CD8-positive, alpha-beta memory T cell (primary cell): ENCODE data around the gene PWP2. TPM values are rescaled to one million over a fixed set of nuclear protein-coding genes. Genes with fewer than 3 reads are reported as not detected.
"Not testable (repeated sequence)": the region's sequence is repeated elsewhere in the genome, so short reads cannot be mapped to it uniquely, and the experiment has no call there.

Experiments used
- CTCF ChIA-PET: fragments of 350-600 bp; sonication (Branson Sonifier 250); formaldehyde crosslinking; loops from one replicate; lab custom pipeline; 2021; ENCODE audit warnings: antibody characterized with exemption; lab: Charles Lee
- POLR2A ChIA-PET: fragments of 350-600 bp; sonication (Branson Sonifier 250); formaldehyde crosslinking; loops from one replicate; lab custom pipeline; 2021; ENCODE audit warnings: antibody characterized with exemption; lab: Charles Lee
- DNase-seq, 5 donors: peaks; one replicate each; pipeline versions ENCODE4 v3.0.0 to v3.0.0-alpha.2; 2020 to 2022; ENCODE audit warnings: mixed read lengths in 1 of 5
- H3K27ac ChIP-seq: one replicate; pipeline ENCODE4 v1.7.0; 2013; ENCODE audit warnings: low read depth, mild to moderate bottlenecking, low read length, moderate library complexity
- H3K27me3 ChIP-seq: 2 replicates; pipeline ENCODE4 v1.7.0; 2013; ENCODE audit warnings: low read length, mild to moderate bottlenecking; ENCODE audit not compliant: insufficient read depth, poor library complexity, severe bottlenecking
- H3K36me3 ChIP-seq: 2 replicates; pipeline ENCODE4 v1.7.0; 2013; ENCODE audit warnings: mild to moderate bottlenecking, low read length, moderate library complexity; ENCODE audit not compliant: insufficient read depth
- H3K4me1 ChIP-seq: 2 replicates; pipeline ENCODE4 v1.7.0; 2013; ENCODE audit warnings: mild to moderate bottlenecking, low read length, moderate library complexity; ENCODE audit not compliant: insufficient read depth
- H3K4me3 ChIP-seq: 2 replicates; pipeline ENCODE4 v1.7.0; 2013; ENCODE audit warnings: mild to moderate bottlenecking, low read length
- H3K9me3 ChIP-seq: 2 replicates; pipeline ENCODE4 v1.7.0; 2013; ENCODE audit warnings: mild to moderate bottlenecking, low read length
- H3K27ac Mint-ChIP-seq, 8 donors: one replicate each; pipeline ENCODE4 v1.8.0; 2020 to 2021; ENCODE audit warnings: mixed read lengths in 8 of 8, mild to moderate bottlenecking in 6 of 8, inconsistent platforms in 3 of 8, moderate library complexity in 3 of 8
- H3K27me3 Mint-ChIP-seq, 2 donors: one replicate each; pipeline ENCODE4 v1.8.0; 2020 to 2021; ENCODE audit warnings: mixed read lengths in 2 of 2, mild to moderate bottlenecking in 1 of 2, moderate library complexity in 1 of 2
- H3K36me3 Mint-ChIP-seq, 3 donors: one replicate each; pipeline ENCODE4 v1.8.0; 2020 to 2021; ENCODE audit warnings: mixed read lengths in 3 of 3, inconsistent platforms in 1 of 3, mild to moderate bottlenecking in 1 of 3
- H3K4me1 Mint-ChIP-seq, 3 donors: one replicate each; pipeline ENCODE4 v1.8.0; 2020 to 2021; ENCODE audit warnings: mixed read lengths in 3 of 3, inconsistent platforms in 1 of 3, mild to moderate bottlenecking in 1 of 3
- H3K4me3 Mint-ChIP-seq, 7 donors: one replicate each; pipeline ENCODE4 v1.8.0; 2020 to 2021; ENCODE audit warnings: mixed read lengths in 7 of 7, mild to moderate bottlenecking in 6 of 7, moderate library complexity in 4 of 7, inconsistent platforms in 2 of 7
- H3K9me3 Mint-ChIP-seq, 5 donors: one replicate each; pipeline ENCODE4 v1.8.0; 2020 to 2022; ENCODE audit warnings: mixed read lengths in 5 of 5, mild to moderate bottlenecking in 3 of 5, moderate library complexity in 2 of 5, inconsistent platforms in 1 of 5
- polyA plus RNA-seq: library from polyadenylated mRNA; unstranded; fragments of 300-500 nt; fragmentation: Illumina TruSeq; gene quantifications from one replicate; pipeline ENCODE4 v1.2.3, GENCODE V29; 2021
- total RNA-seq, 2 experiments: library from RNA; stranded (reverse); gene quantifications; one replicate each; pipeline ENCODE4 v1.2.3, GENCODE V29; 2021

The PWP2 gene
- total and polyA plus RNA-seq, 3 experiments from 2014 or later = 10.4 to 15.5 (median 13.2) TPM

- H3K4me3 Mint-ChIP-seq, POLR2A ChIA-PET, DNase-seq, H3K9me3 ChIP-seq, H3K27me3 Mint-ChIP-seq, H3K4me1 Mint-ChIP-seq, H3K9me3 Mint-ChIP-seq, CTCF ChIA-PET, H3K4me3 ChIP-seq, H3K36me3 Mint-ChIP-seq, H3K36me3 ChIP-seq, H3K27ac ChIP-seq, H3K27me3 ChIP-seq, H3K4me1 ChIP-seq: not testable (repeated sequence)
- peak overlapping the region in 1 of 8 donors; percentile 47 for H3K27ac Mint-ChIP-seq
These were observed 36.8 kb downstream of the PWP2 start for GRCh38 chr21:44143996-44144395.

GRCh38 chr21:44144784-44145602, 37.8 kb downstream of the PWP2 start:
- H3K36me3 Mint-ChIP-seq, H3K4me3 ChIP-seq, H3K27me3 Mint-ChIP-seq, POLR2A ChIA-PET, H3K9me3 ChIP-seq, H3K4me3 Mint-ChIP-seq, H3K4me1 ChIP-seq, H3K9me3 Mint-ChIP-seq, H3K27me3 ChIP-seq, DNase-seq, H3K4me1 Mint-ChIP-seq, H3K27ac ChIP-seq, H3K36me3 ChIP-seq, CTCF ChIA-PET, H3K27ac Mint-ChIP-seq: not testable (repeated sequence)

GRCh38 chr21:44145616-44146015, 38.4 kb downstream of the PWP2 start:
- H3K36me3 ChIP-seq, CTCF ChIA-PET, H3K4me3 ChIP-seq, DNase-seq, H3K36me3 Mint-ChIP-seq, H3K27me3 ChIP-seq, H3K27me3 Mint-ChIP-seq, H3K27ac Mint-ChIP-seq, H3K4me1 Mint-ChIP-seq, H3K9me3 ChIP-seq, H3K4me3 Mint-ChIP-seq, H3K27ac ChIP-seq, H3K4me1 ChIP-seq, H3K9me3 Mint-ChIP-seq, POLR2A ChIA-PET: not testable (repeated sequence)

GRCh38 chr21:44147108-44147507, 39.9 kb downstream of the PWP2 start:
- H3K36me3 Mint-ChIP-seq, H3K4me1 ChIP-seq, DNase-seq, H3K9me3 ChIP-seq, H3K27me3 ChIP-seq, H3K9me3 Mint-ChIP-seq, H3K27me3 Mint-ChIP-seq, CTCF ChIA-PET, H3K4me3 ChIP-seq, H3K4me1 Mint-ChIP-seq, H3K27ac Mint-ChIP-seq, H3K27ac ChIP-seq, H3K36me3 ChIP-seq, POLR2A ChIA-PET, H3K4me3 Mint-ChIP-seq: not testable (repeated sequence)

- H3K4me1 Mint-ChIP-seq, H3K4me1 ChIP-seq, CTCF ChIA-PET, H3K9me3 Mint-ChIP-seq, H3K36me3 Mint-ChIP-seq, H3K27me3 ChIP-seq, H3K27ac Mint-ChIP-seq, H3K9me3 ChIP-seq, DNase-seq, H3K36me3 ChIP-seq, H3K4me3 Mint-ChIP-seq, H3K4me3 ChIP-seq, H3K27me3 Mint-ChIP-seq, H3K27ac ChIP-seq, POLR2A ChIA-PET: not testable (repeated sequence)
These were observed 43.1 kb downstream of the PWP2 start for GRCh38 chr21:44150255-44150654.

- H3K4me1 Mint-ChIP-seq, DNase-seq, CTCF ChIA-PET, H3K4me1 ChIP-seq, H3K36me3 ChIP-seq, H3K27ac ChIP-seq, H3K9me3 ChIP-seq, POLR2A ChIA-PET, H3K4me3 ChIP-seq, H3K9me3 Mint-ChIP-seq, H3K4me3 Mint-ChIP-seq, H3K27me3 Mint-ChIP-seq, H3K27ac Mint-ChIP-seq, H3K27me3 ChIP-seq, H3K36me3 Mint-ChIP-seq: not testable (repeated sequence)
These were observed 46.2 kb downstream of the PWP2 start for GRCh38 chr21:44153214-44153888.

GRCh38 chr21:44153889-44154228, 46.7 kb downstream of the PWP2 start:
- not testable (repeated sequence) for H3K27ac Mint-ChIP-seq, H3K4me1 ChIP-seq

GRCh38 chr21:44154816-44155230, 47.6 kb downstream of the PWP2 start:
- H3K27ac ChIP-seq, H3K4me1 Mint-ChIP-seq, H3K27me3 ChIP-seq, H3K4me3 ChIP-seq, H3K36me3 ChIP-seq, H3K36me3 Mint-ChIP-seq, H3K9me3 Mint-ChIP-seq, CTCF ChIA-PET, H3K9me3 ChIP-seq, H3K4me3 Mint-ChIP-seq, DNase-seq, H3K27ac Mint-ChIP-seq, H3K4me1 ChIP-seq, H3K27me3 Mint-ChIP-seq, POLR2A ChIA-PET: not testable (repeated sequence)

More at GRCh38 chr21:44153889-44154228, 46.7 kb downstream of the PWP2 start:
- POLR2A ChIA-PET, H3K4me1 Mint-ChIP-seq, H3K36me3 ChIP-seq, H3K27me3 Mint-ChIP-seq, H3K9me3 ChIP-seq, H3K9me3 Mint-ChIP-seq, CTCF ChIA-PET, H3K27ac ChIP-seq, H3K4me3 ChIP-seq, H3K36me3 Mint-ChIP-seq, H3K4me3 Mint-ChIP-seq, H3K27me3 ChIP-seq: not testable (repeated sequence)
- DNase-seq = peak in 3 of 5 donors; percentile 0 to 43 (median 3)
